ENCODE results near the gene PAX6.

GRCh38 chr11:31801298-31801702 is 9.8 kb downstream of the PAX6 start:
- TF ChIP-seq CTCF (conservative IDR thresholded peaks at IDR 0.05; ENCODE audit: low read length) (no peak), EZH2phosphoT487 (IDR thresholded peaks at IDR 0.05; ENCODE audit: borderline replicate concordance, low read depth, low read length) (no peak)

Measured in OCI-LY7 (cell line).